C4-2B (cell line): Measurements from ENCODE around the gene FOXI1.

ENCODE experiments used
- ZFX ChIP-seq: fragments of 450-650 bp; IDR thresholded peaks from 2 replicates; pipeline ENCODE4 v1.6.1; 2017
- TF ChIP-seq, protein P1 (sequence below): fragments of 450-650 bp; conservative IDR thresholded peaks from 2 replicates; pipeline ENCODE4 v1.5.1; 2017; ENCODE audit warnings: mild to moderate bottlenecking

DNA sequence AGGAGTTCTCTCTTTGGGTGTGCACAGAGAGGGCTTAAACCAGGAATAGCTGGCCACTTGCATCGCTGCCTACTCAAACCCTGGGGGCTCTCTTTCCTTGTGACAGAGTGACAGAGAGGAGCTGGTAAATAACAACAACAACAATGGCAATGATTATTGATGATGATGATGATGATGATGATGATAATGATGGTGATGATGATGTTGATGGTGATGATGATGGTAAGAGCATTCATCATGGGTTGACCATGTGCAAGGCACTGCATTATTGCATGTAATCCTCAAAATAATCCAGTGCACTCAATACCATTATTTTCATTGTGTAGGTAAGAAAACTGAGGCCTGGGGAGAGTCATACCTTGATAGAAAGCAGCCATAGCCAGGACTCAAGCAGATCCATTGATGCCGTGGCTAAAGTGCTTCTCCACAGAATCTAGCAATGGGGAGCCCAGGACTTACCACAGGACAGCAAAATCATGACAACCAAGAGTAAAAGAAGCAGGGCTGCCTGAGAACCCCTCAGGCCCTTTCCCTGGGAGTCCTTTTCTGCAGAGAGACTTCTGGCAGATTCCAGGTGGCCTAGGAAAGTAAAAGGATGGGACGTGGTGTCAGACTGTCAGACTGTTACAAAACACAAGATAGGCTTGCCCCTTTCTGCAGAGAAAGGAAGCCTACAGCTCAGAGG, 4.8 kb downstream of the FOXI1 start:
- TF ChIP-seq, protein P1, sequence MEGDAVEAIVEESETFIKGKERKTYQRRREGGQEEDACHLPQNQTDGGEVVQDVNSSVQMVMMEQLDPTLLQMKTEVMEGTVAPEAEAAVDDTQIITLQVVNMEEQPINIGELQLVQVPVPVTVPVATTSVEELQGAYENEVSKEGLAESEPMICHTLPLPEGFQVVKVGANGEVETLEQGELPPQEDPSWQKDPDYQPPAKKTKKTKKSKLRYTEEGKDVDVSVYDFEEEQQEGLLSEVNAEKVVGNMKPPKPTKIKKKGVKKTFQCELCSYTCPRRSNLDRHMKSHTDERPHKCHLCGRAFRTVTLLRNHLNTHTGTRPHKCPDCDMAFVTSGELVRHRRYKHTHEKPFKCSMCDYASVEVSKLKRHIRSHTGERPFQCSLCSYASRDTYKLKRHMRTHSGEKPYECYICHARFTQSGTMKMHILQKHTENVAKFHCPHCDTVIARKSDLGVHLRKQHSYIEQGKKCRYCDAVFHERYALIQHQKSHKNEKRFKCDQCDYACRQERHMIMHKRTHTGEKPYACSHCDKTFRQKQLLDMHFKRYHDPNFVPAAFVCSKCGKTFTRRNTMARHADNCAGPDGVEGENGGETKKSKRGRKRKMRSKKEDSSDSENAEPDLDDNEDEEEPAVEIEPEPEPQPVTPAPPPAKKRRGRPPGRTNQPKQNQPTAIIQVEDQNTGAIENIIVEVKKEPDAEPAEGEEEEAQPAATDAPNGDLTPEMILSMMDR = no peak
- TF ChIP-seq ZFX = no peak
